Sigmoid colon (tissue), 3 donors: ENCODE measurements around the gene CNTFR.

Source experiments
- POLR2A ChIP-seq, 2 donors: fragments of 450-650 bp; IDR thresholded peaks; one replicate each; pipeline ENCODE4 v1.6.1; 2016; ENCODE audit warnings: antibody characterized with exemption in 2 of 2, mild to moderate bottlenecking in 2 of 2, moderate library complexity in 2 of 2
- TF ChIP-seq, protein P1 (sequence below), 4 experiments: fragments of 450-650 bp in 3 of 4; fragments of 200-600 bp in 1 of 4; IDR thresholded peaks; one replicate each; pipeline ENCODE4 v1.5.1; 2016 to 2019; ENCODE audit warnings: antibody characterized with exemption in 4 of 4, mild to moderate bottlenecking in 3 of 4, moderate library complexity in 2 of 4

- no peak for TF ChIP-seq POLR2A (IDR thresholded peaks at IDR 0.05)
- TF ChIP-seq, protein P1, sequence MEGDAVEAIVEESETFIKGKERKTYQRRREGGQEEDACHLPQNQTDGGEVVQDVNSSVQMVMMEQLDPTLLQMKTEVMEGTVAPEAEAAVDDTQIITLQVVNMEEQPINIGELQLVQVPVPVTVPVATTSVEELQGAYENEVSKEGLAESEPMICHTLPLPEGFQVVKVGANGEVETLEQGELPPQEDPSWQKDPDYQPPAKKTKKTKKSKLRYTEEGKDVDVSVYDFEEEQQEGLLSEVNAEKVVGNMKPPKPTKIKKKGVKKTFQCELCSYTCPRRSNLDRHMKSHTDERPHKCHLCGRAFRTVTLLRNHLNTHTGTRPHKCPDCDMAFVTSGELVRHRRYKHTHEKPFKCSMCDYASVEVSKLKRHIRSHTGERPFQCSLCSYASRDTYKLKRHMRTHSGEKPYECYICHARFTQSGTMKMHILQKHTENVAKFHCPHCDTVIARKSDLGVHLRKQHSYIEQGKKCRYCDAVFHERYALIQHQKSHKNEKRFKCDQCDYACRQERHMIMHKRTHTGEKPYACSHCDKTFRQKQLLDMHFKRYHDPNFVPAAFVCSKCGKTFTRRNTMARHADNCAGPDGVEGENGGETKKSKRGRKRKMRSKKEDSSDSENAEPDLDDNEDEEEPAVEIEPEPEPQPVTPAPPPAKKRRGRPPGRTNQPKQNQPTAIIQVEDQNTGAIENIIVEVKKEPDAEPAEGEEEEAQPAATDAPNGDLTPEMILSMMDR (IDR thresholded peaks at IDR 0.05), result no peak
These were observed 86.1 kb downstream of the CNTFR start for GRCh38 chr9:34503406-34503805.
